Neural cell (in vitro differentiated cells): ENCODE results near the gene SLC26A3. TPM values are rescaled to one million over a fixed set of nuclear protein-coding genes. Genes with fewer than 3 reads are reported as not detected.

Experiments
- H2AFZ ChIP-seq: fragments of 200-600, 300-800 bp; sonication (generic), shearing (Covaris generic); 2 replicates; pipeline ENCODE4 v1.6.0; 2014; ENCODE audit warnings: low read depth, mild to moderate bottlenecking, antibody characterized with exemption, low read length, moderate library complexity
- H3F3A ChIP-seq: fragments of 200-600 bp; shearing (Covaris generic); 2 replicates; pipeline ENCODE4 v1.6.1; 2016; ENCODE audit warnings: mild to moderate bottlenecking, moderate library complexity, mixed read lengths, antibody characterized with exemption, low read length; ENCODE audit not compliant: insufficient read depth, poor library complexity, severe bottlenecking
- H3K27ac ChIP-seq: fragments of 200-600, 300-800 bp; sonication (generic), shearing (Covaris generic); 2 replicates; pipeline ENCODE4 v1.5.1; 2014; ENCODE audit warnings: mild to moderate bottlenecking, low read length, moderate library complexity
- H3K27me3 ChIP-seq: fragments of 300-800, 200-600 bp; sonication (generic), shearing (Covaris generic); 2 replicates; pipeline ENCODE4 v1.6.0; 2014; ENCODE audit warnings: mild to moderate bottlenecking, low read depth, low read length, moderate library complexity; ENCODE audit not compliant: insufficient read depth
- H3K36me3 ChIP-seq: fragments of 300-800, 200-600 bp; sonication (generic), shearing (Covaris generic); 2 replicates; pipeline ENCODE4 v1.5.1; 2014; ENCODE audit warnings: mild to moderate bottlenecking, antibody characterized with exemption, low read length, moderate library complexity; ENCODE audit not compliant: insufficient read depth
- H3K4me2 ChIP-seq: fragments of 300-800, 200-600 bp; sonication (generic), shearing (Covaris generic); 2 replicates; pipeline ENCODE4 v1.6.0; 2014; ENCODE audit warnings: mild to moderate bottlenecking, low read length
- H3K4me3 ChIP-seq: fragments of 300-800, 200-600 bp; sonication (generic), shearing (Covaris generic); 2 replicates; pipeline ENCODE4 v1.5.1; 2014; ENCODE audit warnings: mild to moderate bottlenecking, low read length, moderate library complexity
- H3K79me2 ChIP-seq: fragments of 200-600 bp; shearing (Covaris generic); replicated peaks from 2 replicates; pipeline ENCODE4 v1.6.0; 2014; ENCODE audit warnings: mild to moderate bottlenecking, low read length, moderate library complexity; ENCODE audit not compliant: insufficient read depth
- H3K9ac ChIP-seq: fragments of 300-800, 200-600 bp; sonication (generic), shearing (Covaris generic); 2 replicates; pipeline ENCODE4 v1.6.1; 2016; ENCODE audit warnings: mild to moderate bottlenecking, low read length, mixed read lengths
- H3K9me2 ChIP-seq: fragments of 200-600 bp; shearing (Covaris generic); 2 replicates; pipeline ENCODE4 v1.6.1; 2016; ENCODE audit warnings: mild to moderate bottlenecking, low read length, mixed read lengths; ENCODE audit not compliant: insufficient read depth
- H3K9me3 ChIP-seq: fragments of 200-600, 300-800 bp; sonication (generic), shearing (Covaris generic); 2 replicates; pipeline ENCODE4 v1.6.1; 2016; ENCODE audit warnings: mild to moderate bottlenecking, mixed run types, low read length, moderate library complexity, mixed read lengths
- H4K20me1 ChIP-seq: fragments of 200-600 bp; shearing (Covaris generic); 2 replicates; pipeline ENCODE4 v1.6.1; 2016; ENCODE audit warnings: mild to moderate bottlenecking, mixed run types; ENCODE audit not compliant: insufficient read depth
- CTCF ChIP-seq: fragments of 450-650 bp; IDR thresholded peaks from 2 replicates; pipeline ENCODE4 v1.5.1; 2014; ENCODE audit warnings: antibody characterized with exemption, mild to moderate bottlenecking, moderate library complexity; ENCODE audit not compliant: poor library complexity, severe bottlenecking
- EP300 ChIP-seq: fragments of 450-650 bp; conservative IDR thresholded peaks from 2 replicates; pipeline ENCODE4 v1.6.1; 2014; ENCODE audit warnings: antibody characterized with exemption, mild to moderate bottlenecking, moderate library complexity; ENCODE audit not compliant: poor library complexity, severe bottlenecking
- EZH2 ChIP-seq: fragments of 200-600, 300-800 bp; shearing (Covaris generic), sonication (generic); IDR thresholded peaks from 2 replicates; pipeline ENCODE4 v1.6.1; 2014; ENCODE audit warnings: antibody characterized with exemption, low read length, borderline replicate concordance, mild to moderate bottlenecking; ENCODE audit not compliant: insufficient read depth, poor library complexity, severe bottlenecking
- MXI1 ChIP-seq: fragments of 450-650 bp; conservative IDR thresholded peaks from 2 replicates; pipeline ENCODE4 v1.6.1; 2014; ENCODE audit warnings: antibody characterized with exemption, mild to moderate bottlenecking; ENCODE audit not compliant: poor library complexity, severe bottlenecking
- POLR2AphosphoS5 ChIP-seq: IDR thresholded peaks from 2 replicates; pipeline ENCODE4 v1.6.1; 2012
- RAD21 ChIP-seq: fragments of 450-650 bp; conservative IDR thresholded peaks from 2 replicates; pipeline ENCODE4 v1.6.1; 2014; ENCODE audit warnings: antibody characterized with exemption, mild to moderate bottlenecking, moderate library complexity
- REST ChIP-seq: IDR thresholded peaks from 2 replicates; pipeline ENCODE4 v1.6.1; 2012; ENCODE audit warnings: borderline replicate concordance
- SMC3 ChIP-seq: fragments of 450-650 bp; conservative IDR thresholded peaks from 2 replicates; pipeline ENCODE4 v1.6.1; 2014; ENCODE audit warnings: antibody characterized with exemption, mild to moderate bottlenecking, moderate library complexity; ENCODE audit not compliant: poor library complexity
- TAF1 ChIP-seq: IDR thresholded peaks from 2 replicates; pipeline ENCODE4 v1.6.1; 2012; ENCODE audit warnings: low read depth
- polyA plus RNA-seq: library from polyadenylated mRNA; depleted of rRNA; stranded (reverse); fragments of >200 nt; gene quantifications from 2 replicates; pipeline ENCODE4 v1.2.3, GENCODE V29; 2014

Gene SLC26A3
- polyA plus RNA-seq, 1 donor from 2014 or later, result not detected

- TF ChIP-seq MXI1 (no peak), POLR2AphosphoS5 (no peak), CTCF (no peak), EP300 (no peak), REST (no peak), EZH2 (no peak), TAF1 (no peak), RAD21 (no peak), SMC3 (no peak)
- H3K27ac ChIP-seq, result no peak overlapping the region
These were observed 44.3 kb upstream of the SLC26A3 start for GRCh38 chr7:107847168-107847835.

GRCh38 chr7:107846324-107846723 is 43.3 kb upstream of the SLC26A3 start:
- no peaks in the 10 kb centered on the region for H3K27me3 ChIP-seq

More at GRCh38 chr7:107847168-107847835, 44.3 kb upstream of the SLC26A3 start:
- H3K79me2 ChIP-seq, result no peaks in the 10 kb centered on the region
- no peaks in the 10 kb centered on the region for H3K9me3 ChIP-seq
- no peaks in the 10 kb centered on the region for H3F3A ChIP-seq
- H3K4me3 ChIP-seq, result no peak overlapping the region
- H4K20me1 ChIP-seq, result no peaks in the 10 kb centered on the region
- H3K27me3 ChIP-seq, result no peaks in the 10 kb centered on the region
- H3K9ac ChIP-seq, result no peak overlapping the region
- no peaks in the 10 kb centered on the region for H3K9me2 ChIP-seq
- no peak overlapping the region for H3K4me2 ChIP-seq
- H3K36me3 ChIP-seq, result no peaks in the 10 kb centered on the region
- no peak overlapping the region for H2AFZ ChIP-seq

More at GRCh38 chr7:107846324-107846723, 43.3 kb upstream of the SLC26A3 start:
- Histone ChIP-seq H3K36me3 (no peaks in the 10 kb centered on the region), H3K4me2 (no peak overlapping the region), H3K9me2 (no peaks in the 10 kb centered on the region), H4K20me1 (no peaks in the 10 kb centered on the region), H3K9ac (no peak overlapping the region), H3K27ac (no peak overlapping the region), H2AFZ (no peak overlapping the region), H3K79me2 (no peaks in the 10 kb centered on the region), H3K4me3 (no peak overlapping the region), H3K9me3 (no peaks in the 10 kb centered on the region), H3F3A (no peaks in the 10 kb centered on the region)
- no peak for TF ChIP-seq TAF1
- TF ChIP-seq REST, result no peak
- no peak for TF ChIP-seq RAD21
- TF ChIP-seq SMC3, result no peak
- no peak for TF ChIP-seq MXI1
- no peak for TF ChIP-seq CTCF
- no peak for TF ChIP-seq EZH2
- no peak for TF ChIP-seq EP300
- TF ChIP-seq POLR2AphosphoS5, result no peak
